Neutrophil (primary cell): ENCODE measurements around the gene GPR15.

Experiments
- H3K27ac ChIP-seq: fragments of 200-600 bp; sonication (generic); 2 replicates; pipeline ENCODE4 v1.5.1; 2016; ENCODE audit warnings: mild to moderate bottlenecking, moderate library complexity
- H3K27me3 ChIP-seq: fragments of 200-600 bp; sonication (generic); 2 replicates; pipeline ENCODE4 v1.6.0; 2016; ENCODE audit warnings: mild to moderate bottlenecking
- H3K36me3 ChIP-seq: fragments of 200-600 bp; sonication (generic); 2 replicates; pipeline ENCODE4 v1.5.1; 2017
- H3K4me1 ChIP-seq, 2 experiments: fragments of 200-600 bp in 1 of 2; sonication (generic) in 1 of 2; 1 replicate in 1 of 2; 2 replicates in 1 of 2; pipeline versions ENCODE4 v1.5.1 to v1.6.1; 2013 to 2016; ENCODE audit warnings: low read depth in 1 of 2, low read length in 1 of 2, mild to moderate bottlenecking in 1 of 2, moderate library complexity in 1 of 2; ENCODE audit not compliant: control insufficient read depth in 1 of 2, insufficient read depth in 1 of 2
- H3K4me3 ChIP-seq, 2 experiments: fragments of 200-600 bp in 1 of 2; sonication (generic) in 1 of 2; 1 replicate in 1 of 2; 2 replicates in 1 of 2; pipeline ENCODE4 v1.5.1; 2013 to 2016; ENCODE audit warnings: low read depth in 1 of 2, low read length in 1 of 2, mild to moderate bottlenecking in 1 of 2, moderate library complexity in 1 of 2
- H3K9me3 ChIP-seq: fragments of 200-600 bp; sonication (generic); 2 replicates; pipeline ENCODE4 v1.5.1; 2016
- CTCF ChIP-seq: fragments of 200-600 bp; sonication (generic); IDR thresholded peaks from 2 replicates; pipeline ENCODE4 v1.5.1; 2016; ENCODE audit warnings: antibody characterized with exemption

The GPR15 gene

GRCh38 chr3:98564282-98565005, 32.7 kb downstream of the GPR15 start:
- Histone ChIP-seq H3K27me3 (no peaks in the 10 kb centered on the region), H3K4me1 (peaks cover 6 to 9% of the 10 kb centered on the region in 2 experiments), H3K4me3 (no peak overlapping the region), H3K36me3 (no peaks in the 10 kb centered on the region), H3K9me3 (no peaks in the 10 kb centered on the region), H3K27ac (no peak overlapping the region)
- no peak for TF ChIP-seq CTCF

GRCh38 chr3:98565237-98565643, 33.5 kb downstream of the GPR15 start:
- no peak overlapping the region for H3K27ac ChIP-seq

GRCh38 chr3:98565843-98566242, 34.1 kb downstream of the GPR15 start:
- Histone ChIP-seq H3K36me3 (no peaks in the 10 kb centered on the region), H3K4me1 (peaks cover 6 to 9% of the 10 kb centered on the region in 2 experiments), H3K27ac (no peak overlapping the region), H3K9me3 (no peaks in the 10 kb centered on the region), H3K4me3 (no peak overlapping the region), H3K27me3 (no peaks in the 10 kb centered on the region)
- no peak for TF ChIP-seq CTCF

More at GRCh38 chr3:98565237-98565643, 33.5 kb downstream of the GPR15 start:
- Histone ChIP-seq H3K9me3 (no peaks in the 10 kb centered on the region), H3K4me1 (peaks cover 6 to 9% of the 10 kb centered on the region in 2 experiments), H3K27me3 (no peaks in the 10 kb centered on the region), H3K4me3 (no peak overlapping the region), H3K36me3 (no peaks in the 10 kb centered on the region)
- TF ChIP-seq CTCF, result no peak

- no peaks in the 10 kb centered on the region for H3K36me3 ChIP-seq
- no peaks in the 10 kb centered on the region for H3K27me3 ChIP-seq
- H3K9me3 ChIP-seq, result no peaks in the 10 kb centered on the region
- H3K27ac ChIP-seq, result no peak overlapping the region
- no peak for TF ChIP-seq CTCF
- peaks cover 6 to 9% of the 10 kb centered on the region in 2 experiments for H3K4me1 ChIP-seq
- H3K4me3 ChIP-seq, result no peak overlapping the region
Observed at GRCh38 chr3:98567666-98568270, 36.0 kb downstream of the GPR15 start.

GRCh38 chr3:98568402-98568801, 36.6 kb downstream of the GPR15 start:
- no peak overlapping the region for H3K4me3 ChIP-seq
- no peaks in the 10 kb centered on the region for H3K27me3 ChIP-seq
- no peaks in the 10 kb centered on the region for H3K9me3 ChIP-seq
- H3K27ac ChIP-seq, result no peak overlapping the region
- H3K4me1 ChIP-seq, result peaks cover 5% of the 10 kb centered on the region in 2 experiments
- no peaks in the 10 kb centered on the region for H3K36me3 ChIP-seq
- TF ChIP-seq CTCF, result no peak
